NCI-H510A treated with DMSO at 0.1 percent for 48 hours (cell line): Measurements from ENCODE around the gene OVCA2.
A peak's percentile ranks its signal among the peaks of the same experiment; 100 is the strongest.

ENCODE experiments used
- DNase-seq: peaks from one replicate; lab custom pipeline; 2025; lab: John Stamatoyannopoulos, UW

The OVCA2 gene

DNA sequence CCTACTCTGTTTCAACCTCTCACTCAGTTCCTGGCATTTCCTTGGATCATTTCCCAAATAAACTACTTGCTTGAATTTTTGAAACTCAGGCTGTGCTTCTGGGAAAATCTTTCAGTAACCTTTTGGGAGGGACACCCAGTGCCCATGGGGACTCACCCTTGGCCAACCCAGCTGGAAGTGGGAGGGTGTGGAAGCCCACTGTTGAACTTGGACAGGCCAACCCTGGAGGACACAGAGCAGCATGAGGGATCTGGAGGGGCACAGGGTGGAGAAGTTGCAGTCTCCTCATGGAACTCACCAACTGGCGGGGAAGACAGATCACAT lies 27.9 kb upstream of the OVCA2 start:
- no peak for DNase-seq

DNA sequence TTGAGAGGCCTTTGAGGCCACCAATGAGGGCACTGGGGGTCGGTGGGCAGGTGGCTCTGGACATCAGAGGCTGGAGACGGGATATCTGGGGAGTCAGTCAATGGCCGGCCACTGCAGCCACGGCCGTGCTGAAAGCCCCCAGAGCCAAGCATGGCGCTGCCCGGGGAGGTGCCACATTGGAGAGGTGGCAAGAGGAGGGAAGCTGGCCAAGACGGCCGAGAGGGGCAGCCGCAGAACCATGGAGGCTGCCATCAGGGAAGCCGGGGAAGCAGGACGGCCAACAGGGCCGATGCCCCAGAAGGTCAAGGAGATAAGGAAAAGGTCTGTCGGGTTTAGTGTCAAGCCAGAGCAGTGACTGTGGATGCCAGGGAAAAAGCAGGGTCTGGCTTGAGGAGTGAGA lies 26.5 kb upstream of the OVCA2 start:
- no peak for DNase-seq

GRCh38 chr17:2016494-2016893 lies 25.3 kb upstream of the OVCA2 start:
- DNase-seq: no peak

DNA sequence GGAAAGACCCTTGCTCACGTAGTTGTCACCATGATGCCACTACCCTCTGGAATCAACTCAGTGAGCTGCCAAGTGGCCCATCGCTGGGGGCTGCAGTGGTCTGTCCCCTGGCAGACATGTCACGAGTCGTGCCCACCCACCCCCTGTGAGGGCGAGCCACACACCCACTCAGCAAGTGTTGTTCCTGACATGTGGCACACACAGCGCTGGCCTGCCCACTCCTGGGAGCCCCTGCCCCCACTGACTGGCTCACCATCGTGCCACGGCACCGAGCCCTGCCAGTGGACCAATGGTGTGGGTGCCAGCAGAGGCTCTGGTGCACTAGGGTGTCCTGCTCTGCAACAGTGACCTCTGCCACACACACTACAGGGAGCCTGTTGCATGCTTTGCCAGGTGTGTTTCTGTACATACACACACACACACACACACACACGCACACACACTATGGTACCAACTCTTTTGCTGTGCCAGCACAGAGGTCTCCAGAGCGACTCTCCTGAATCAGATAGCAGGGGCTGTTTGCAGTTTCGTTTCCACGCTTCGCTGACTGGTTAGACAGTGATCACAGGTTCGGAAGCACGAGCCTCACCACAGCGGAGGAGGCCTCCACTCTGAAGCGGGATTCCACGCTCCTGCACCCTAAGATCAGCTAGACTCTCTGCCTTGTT lies 24.4 kb upstream of the OVCA2 start:
- no peak for DNase-seq

GRCh38 chr17:2018716-2019510 lies 22.9 kb upstream of the OVCA2 start:
- peak; percentile 68 for DNase-seq

- no peak for DNase-seq
Observed at GRCh38 chr17:2019723-2020122, 22.1 kb upstream of the OVCA2 start.

- DNase-seq: no peak
Observed at GRCh38 chr17:2020721-2021120, 21.1 kb upstream of the OVCA2 start.

DNA sequence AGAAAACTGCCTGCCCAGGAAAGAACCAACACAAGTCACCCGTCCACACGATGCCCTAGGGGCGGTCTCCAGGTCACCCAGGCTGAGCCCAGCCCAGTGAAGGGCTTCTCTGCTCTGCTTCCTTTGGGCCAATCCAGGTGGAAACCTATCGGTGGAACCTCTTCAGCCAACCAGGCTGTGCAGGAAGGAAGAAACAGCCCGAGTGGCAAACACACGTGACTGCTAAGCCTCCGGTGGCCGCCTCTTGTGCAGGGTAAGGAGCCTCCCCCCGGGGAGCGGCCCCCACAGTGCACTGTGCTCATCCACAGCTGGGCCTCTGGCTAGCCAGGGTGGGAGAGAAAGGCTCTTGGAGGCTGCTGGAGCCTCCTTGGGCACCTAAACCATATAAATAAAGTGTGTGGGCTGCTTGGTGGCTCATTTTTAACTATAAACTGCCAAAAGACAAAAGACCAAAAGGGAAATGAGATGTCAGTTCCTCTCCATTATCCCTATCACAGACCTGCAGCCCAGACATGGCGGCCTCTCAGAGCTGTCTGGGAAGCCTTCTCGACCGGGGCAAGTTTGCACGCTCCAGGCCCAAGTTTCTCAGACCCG lies 19.1 kb upstream of the OVCA2 start:
- no peak for DNase-seq

GRCh38 chr17:2023256-2023655 lies 18.6 kb upstream of the OVCA2 start:
- no peak for DNase-seq

DNA sequence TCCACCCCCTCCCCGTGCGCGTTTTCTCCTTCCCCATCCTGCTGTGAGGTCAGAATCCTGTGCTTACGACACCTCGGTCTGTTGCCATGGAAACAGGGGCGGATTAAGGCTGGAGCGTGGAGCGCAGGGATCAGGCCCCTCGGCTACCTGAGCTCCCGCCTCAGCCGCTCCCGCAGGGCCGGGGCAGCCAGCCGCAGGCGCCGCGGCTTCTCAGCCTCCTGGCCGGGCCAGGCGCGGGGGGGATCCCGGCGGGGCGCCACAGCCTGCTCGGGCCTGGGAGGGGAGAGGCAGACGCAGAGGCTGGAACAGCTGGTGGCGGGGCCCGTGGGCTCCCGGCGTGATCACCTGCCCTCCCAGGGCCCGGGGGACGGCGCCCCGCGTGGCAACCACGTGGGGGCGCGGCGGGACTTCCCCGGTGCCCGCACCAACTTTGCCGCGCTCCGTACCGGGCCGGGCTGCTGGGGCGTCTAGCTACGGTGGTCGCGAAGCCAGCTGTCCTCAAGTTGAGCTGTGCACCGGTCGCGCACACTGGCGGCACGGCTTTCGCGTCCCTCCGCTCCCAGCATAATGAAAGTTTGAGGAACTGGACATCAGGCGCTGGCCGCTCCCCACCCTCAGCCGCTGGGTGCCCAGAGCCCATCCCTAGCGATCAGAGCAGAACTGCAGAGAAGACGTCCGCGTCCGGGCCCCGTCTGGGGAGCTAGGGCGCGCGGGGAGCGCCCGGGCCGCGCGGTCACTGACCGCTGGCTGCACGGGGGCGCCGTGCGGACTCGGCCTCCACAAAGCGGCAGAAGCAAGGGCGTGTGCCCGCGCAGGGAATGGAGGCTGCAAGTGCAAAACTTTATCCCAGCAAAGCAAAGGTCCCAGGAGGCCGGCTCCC lies 17.9 kb upstream of the OVCA2 start:
- no peak for DNase-seq

DNA sequence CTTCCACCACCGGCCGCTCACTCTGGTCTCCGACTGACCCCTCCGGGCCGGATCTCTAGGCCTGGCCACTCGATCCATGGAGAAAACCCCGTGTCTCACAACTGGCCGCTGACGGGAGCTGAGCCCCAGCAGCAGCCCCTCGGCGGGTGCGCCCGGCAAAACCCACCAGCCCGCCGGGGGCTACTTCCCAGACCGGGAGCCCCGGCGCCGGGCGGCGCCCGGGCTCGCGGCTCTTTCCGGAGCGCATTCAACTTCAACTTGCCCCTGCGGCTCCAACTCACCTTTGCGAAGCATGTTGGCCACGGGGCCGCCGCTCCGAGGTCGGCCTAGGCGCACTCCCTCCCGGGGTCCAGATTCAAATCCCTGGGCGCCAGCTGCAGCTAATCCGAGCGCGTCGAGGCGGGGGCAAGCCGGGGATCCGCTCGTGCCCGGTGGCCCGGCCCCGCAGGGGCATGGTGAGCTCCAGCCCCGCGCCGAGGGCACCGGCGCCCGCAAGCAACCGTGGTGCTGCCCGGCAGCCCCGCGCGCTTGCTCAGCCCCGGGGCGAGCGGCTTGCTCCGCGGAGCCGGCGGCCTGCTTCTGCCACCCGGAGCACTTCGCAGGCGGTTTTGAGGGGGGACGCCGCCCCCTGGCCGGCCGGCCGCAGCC lies 17.1 kb upstream of the OVCA2 start:
- no peak for DNase-seq

GRCh38 chr17:2025220-2025621 lies 16.6 kb upstream of the OVCA2 start, which contains the start of gene RTN4RL1:
TSS of gene RTN4RL1 (minus strand) at chr17:2025334. CDS start at chr17:2024865, 469 bp downstream.
- peak; percentile 14 for DNase-seq

- DNase-seq: peak; percentile 55
Observed at GRCh38 chr17:2025622-2026309, 16.1 kb upstream of the OVCA2 start.

GRCh38 chr17:2027528-2028233 lies 14.1 kb upstream of the OVCA2 start:
- DNase-seq: no peak

DNA sequence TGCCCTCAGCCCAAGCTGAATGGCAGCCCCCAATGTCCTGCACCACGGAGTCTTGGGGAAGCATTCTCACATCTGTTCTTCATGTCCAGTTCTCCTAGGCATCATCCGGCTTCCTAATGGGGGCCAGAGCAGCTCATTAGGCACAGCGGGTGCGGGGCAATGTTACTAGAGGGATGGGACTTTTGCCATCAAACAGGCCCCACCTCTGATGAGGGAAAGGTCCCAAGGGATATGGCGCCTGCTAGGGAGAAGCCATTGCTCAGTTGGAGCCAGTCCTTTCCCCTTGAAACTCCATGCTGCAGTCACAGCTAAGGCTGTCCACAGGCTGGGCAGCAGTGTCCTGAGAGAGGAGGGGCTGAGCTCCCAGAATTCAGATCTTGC lies 13.6 kb upstream of the OVCA2 start:
- no peak for DNase-seq

DNA sequence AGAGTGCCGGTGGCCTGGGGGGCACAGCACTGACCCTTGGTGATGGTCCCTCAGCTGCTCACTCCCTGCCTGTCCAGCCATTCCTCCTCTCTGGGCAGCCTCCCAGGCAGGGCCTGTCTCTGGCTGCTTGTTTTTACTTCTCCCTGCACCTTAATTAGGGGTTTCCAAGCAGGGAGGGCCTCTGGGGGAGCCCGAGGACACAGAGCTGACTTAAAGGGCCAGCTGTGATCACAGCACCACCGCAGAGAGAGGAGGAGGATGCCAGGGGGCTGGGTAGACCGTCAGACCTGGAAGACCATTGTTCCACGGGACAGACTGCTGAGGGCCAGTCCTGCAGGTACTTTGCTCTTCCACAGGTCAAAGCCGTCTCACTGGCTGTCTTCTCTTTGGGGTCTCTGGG lies 13.1 kb upstream of the OVCA2 start:
- DNase-seq: no peak

DNA sequence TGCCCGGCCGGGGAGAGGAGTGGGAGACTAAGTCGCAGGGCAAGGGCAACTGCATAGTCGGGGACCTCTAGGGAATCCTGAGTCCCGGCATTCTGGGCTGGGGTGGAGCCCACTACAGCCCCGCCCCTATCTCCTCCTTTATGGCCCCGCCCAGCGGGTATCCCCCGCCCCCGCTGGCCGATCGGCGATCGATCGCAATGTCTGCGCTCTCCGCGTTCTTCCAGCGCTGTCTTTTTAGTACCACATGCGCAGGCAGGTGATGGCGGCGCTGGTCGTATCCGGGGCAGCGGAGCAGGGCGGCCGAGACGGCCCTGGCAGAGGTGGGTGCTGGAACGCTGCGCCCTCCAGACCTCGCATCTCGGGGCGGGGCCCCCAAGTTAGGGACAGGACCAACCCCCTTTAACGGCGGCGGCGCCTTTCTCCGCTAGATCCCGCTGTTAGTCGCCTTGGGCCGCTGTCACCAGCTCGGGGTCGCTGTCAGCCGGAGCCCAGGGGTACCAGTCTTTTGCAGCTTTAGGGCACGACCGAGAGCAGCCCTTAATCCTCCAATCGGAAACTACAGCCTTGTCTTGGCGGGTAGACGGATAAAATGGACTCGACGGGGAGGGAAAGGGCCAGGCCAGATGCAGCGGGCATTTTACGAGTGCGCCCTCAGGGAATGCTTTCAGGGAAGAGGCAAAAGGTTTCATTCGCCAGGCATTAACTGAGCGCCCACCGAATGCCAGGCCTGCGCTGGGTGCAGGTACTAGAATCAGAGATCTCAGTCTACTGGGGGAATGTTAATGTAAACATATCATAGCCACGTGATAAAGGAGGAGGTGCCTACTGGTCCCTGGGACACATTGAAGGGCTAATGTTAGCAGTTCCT lies 11.7 kb upstream of the OVCA2 start, which contains the start of gene DPH1:
Gene DPH1 (plus strand): TSS at position 243 of the 868 bp plus-strand sequence. CDS start 17 bp downstream, at position 260.
- peak; percentile 75 for DNase-seq

DNA sequence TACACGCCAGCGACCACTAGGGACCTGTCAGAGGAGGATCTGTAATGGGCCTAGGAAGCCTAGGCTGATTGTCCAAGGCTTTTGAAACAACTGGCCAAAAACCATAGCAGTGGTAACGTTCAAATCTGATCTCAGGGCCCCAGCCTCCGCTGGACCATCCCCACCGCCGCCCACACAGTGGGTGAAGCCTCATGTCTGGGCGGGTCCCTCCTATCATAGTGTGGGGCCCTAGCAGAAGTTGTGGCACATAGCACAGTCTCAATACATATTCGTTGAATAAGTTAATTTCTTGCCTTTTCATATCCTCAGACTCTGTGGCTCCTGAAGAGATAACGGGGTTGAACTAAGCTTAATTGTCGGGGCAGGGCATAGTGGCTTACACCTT lies 11.1 kb upstream of the OVCA2 start:
- no peak for DNase-seq

DNA sequence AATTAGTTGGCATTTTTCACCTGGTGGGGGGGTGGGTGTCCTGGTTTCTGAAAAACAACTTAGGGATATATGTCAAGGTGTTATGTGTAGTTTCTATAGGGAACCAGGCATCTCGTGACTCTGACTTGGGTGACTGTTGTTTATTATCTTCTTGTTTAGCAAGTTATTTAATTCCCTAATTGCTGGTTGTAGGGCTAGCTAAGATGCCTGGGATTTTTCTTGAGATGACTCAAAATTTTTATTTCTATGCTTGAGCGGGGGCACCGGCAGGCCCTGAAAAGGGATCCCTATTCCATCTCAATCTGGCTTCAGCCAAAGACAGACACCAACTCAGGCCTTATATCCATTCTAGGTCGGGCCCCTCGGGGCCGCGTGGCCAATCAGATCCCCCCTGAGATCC lies 8.7 kb upstream of the OVCA2 start:
- DNase-seq: no peak

- no peak for DNase-seq
Observed at GRCh38 chr17:2034157-2034556, 7.7 kb upstream of the OVCA2 start.
